Loucy (cell line): ENCODE results near the gene PTOV1.

Source experiments
- H2AFZ ChIP-seq: fragments of 200-600 bp; sonication (generic); 2 replicates; pipeline ENCODE4 v1.6.0; 2016; ENCODE audit warnings: antibody characterized with exemption, mild to moderate bottlenecking, low read length, moderate library complexity
- H3F3A ChIP-seq: fragments of 200-600 bp; 2 replicates; pipeline ENCODE4 v1.6.0; 2016; ENCODE audit warnings: antibody characterized with exemption, low read depth, mild to moderate bottlenecking
- H3K27me3 ChIP-seq: fragments of 200-600 bp; sonication (generic); 2 replicates; pipeline ENCODE4 v1.6.1; 2014; ENCODE audit warnings: low read length, mild to moderate bottlenecking; ENCODE audit not compliant: insufficient read depth, poor library complexity, severe bottlenecking
- H3K36me3 ChIP-seq: fragments of 200-600 bp; sonication (generic); 2 replicates; pipeline ENCODE4 v1.6.1; 2016; ENCODE audit warnings: low read length; ENCODE audit not compliant: insufficient read depth
- H3K4me1 ChIP-seq: fragments of 200-600 bp; sonication (generic); 2 replicates; pipeline ENCODE4 v1.5.1; 2014; ENCODE audit warnings: low read length, mild to moderate bottlenecking; ENCODE audit not compliant: insufficient read depth, poor library complexity, severe bottlenecking
- H3K4me2 ChIP-seq: fragments of 200-600 bp; sonication (generic); 2 replicates; pipeline ENCODE4 v1.6.0; 2014; ENCODE audit warnings: antibody characterized with exemption, low read length, low read depth, mild to moderate bottlenecking; ENCODE audit not compliant: poor library complexity, severe bottlenecking
- H3K4me3 ChIP-seq: fragments of 200-600 bp; sonication (generic); 2 replicates; pipeline ENCODE4 v1.5.1; 2014; ENCODE audit warnings: low read length, mild to moderate bottlenecking, mixed read lengths; ENCODE audit not compliant: poor library complexity, severe bottlenecking
- H3K79me2 ChIP-seq: fragments of 200-600 bp; sonication (generic); 2 replicates; pipeline ENCODE4 v1.6.1; 2014; ENCODE audit warnings: low read length; ENCODE audit not compliant: insufficient read depth
- H3K9ac ChIP-seq: fragments of 200-600 bp; sonication (generic); 2 replicates; pipeline ENCODE4 v1.6.0; 2014; ENCODE audit warnings: mild to moderate bottlenecking, low read depth, low read length, moderate library complexity; ENCODE audit not compliant: poor library complexity, severe bottlenecking
- H3K9me2 ChIP-seq: fragments of 200-600 bp; sonication (generic); replicated peaks from 2 replicates; pipeline ENCODE4 v1.6.1; 2016; ENCODE audit warnings: low read depth, low read length, mixed read lengths
- H3K9me3 ChIP-seq: fragments of 200-600 bp; sonication (generic); 2 replicates; pipeline ENCODE4 v1.6.1; 2014; ENCODE audit warnings: mild to moderate bottlenecking, antibody characterized with exemption, low read length, low read depth; ENCODE audit not compliant: insufficient read depth
- H4K20me1 ChIP-seq: fragments of 200-600 bp; sonication (generic); 2 replicates; pipeline ENCODE4 v1.6.0; 2014; ENCODE audit warnings: antibody characterized with exemption, low read length, mild to moderate bottlenecking; ENCODE audit not compliant: insufficient read depth, poor library complexity, severe bottlenecking
- CTCF ChIP-seq: fragments of 200-600 bp; sonication (generic); conservative IDR thresholded peaks from 2 replicates; pipeline ENCODE4 v1.5.1; 2014; ENCODE audit warnings: mild to moderate bottlenecking, antibody characterized with exemption, low read length
- EZH2phosphoT487 ChIP-seq: fragments of 200-600 bp; IDR thresholded peaks from 2 replicates; pipeline ENCODE4 v1.6.1; 2018; ENCODE audit warnings: antibody characterized with exemption, mild to moderate bottlenecking, moderate library complexity, borderline replicate concordance

Gene PTOV1

GRCh38 chr19:49889687-49890348 is 38.9 kb downstream of the PTOV1 start:
- no peaks in the 10 kb centered on the region; the same call in 1 of the 2 replicates for H3K36me3 ChIP-seq
- no peaks in the 10 kb centered on the region for H3K79me2 ChIP-seq
- no peak overlapping the region for H3K4me2 ChIP-seq
- H3K4me3 ChIP-seq: no peak overlapping the region
- no peaks in the 10 kb centered on the region for H3K27me3 ChIP-seq
- H2AFZ ChIP-seq: no peak overlapping the region
- H3K9ac ChIP-seq: no peak overlapping the region
- H3K9me3 ChIP-seq: no peaks in the 10 kb centered on the region
- H3K9me2 ChIP-seq: no peaks in the 10 kb centered on the region
- TF ChIP-seq EZH2phosphoT487 (no peak), CTCF (no peak)
- no peaks in the 10 kb centered on the region for H4K20me1 ChIP-seq
- no peaks in the 10 kb centered on the region for H3K4me1 ChIP-seq
- H3F3A ChIP-seq: no peaks in the 10 kb centered on the region

DNA sequence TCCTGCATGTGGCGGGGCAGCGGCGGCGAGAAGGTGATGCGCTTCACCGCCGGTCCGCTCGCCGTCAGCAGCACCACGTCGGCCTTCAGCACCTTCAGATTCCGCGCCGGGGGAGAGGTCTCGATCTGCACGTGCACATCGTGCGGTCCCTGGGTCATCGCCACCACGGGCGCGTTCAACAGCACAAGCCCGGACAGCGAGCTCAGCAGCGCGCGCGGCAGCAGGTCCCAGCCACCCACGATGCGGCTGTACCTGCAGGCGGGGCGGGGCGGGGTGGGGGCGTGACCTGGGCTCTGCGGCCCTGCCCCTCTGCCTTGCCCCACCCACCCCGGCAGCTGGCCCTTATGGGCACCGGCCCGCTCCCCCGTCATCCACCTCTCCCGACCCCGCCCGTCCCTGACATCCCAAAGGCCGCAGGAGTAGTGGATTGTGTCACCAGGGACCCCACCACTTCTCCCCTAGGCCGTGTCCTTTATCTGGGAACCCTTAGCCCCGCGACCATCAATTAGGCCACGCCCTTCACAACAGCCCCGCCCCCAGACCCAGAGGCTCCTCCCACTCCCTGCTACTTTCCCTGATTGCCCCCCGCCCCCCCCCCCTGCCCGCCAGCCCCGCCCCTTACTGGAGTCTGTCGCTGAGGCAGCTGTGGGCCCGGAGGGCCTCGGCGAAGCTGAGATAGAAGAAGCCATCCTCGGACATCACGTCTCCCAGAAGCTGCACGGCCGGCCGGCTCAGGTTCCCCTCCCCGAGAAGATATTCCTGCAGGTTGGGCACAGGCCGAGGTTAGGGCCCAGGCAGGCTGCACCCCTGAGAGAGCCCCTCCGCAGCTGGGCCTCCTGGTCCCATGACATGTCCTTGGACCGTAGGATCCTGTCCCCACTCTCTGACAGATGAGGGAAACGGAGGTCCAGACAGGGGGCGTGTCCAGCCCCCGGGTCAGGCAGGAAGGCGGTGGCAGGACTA is 39.7 kb downstream of the PTOV1 start:
- H3F3A ChIP-seq: no peaks in the 10 kb centered on the region
- H3K9ac ChIP-seq: no peak overlapping the region
- H3K9me2 ChIP-seq: no peaks in the 10 kb centered on the region
- H3K4me3 ChIP-seq: no peak overlapping the region
- no peaks in the 10 kb centered on the region for H4K20me1 ChIP-seq
- H3K27me3 ChIP-seq: no peaks in the 10 kb centered on the region
- H2AFZ ChIP-seq: no peak overlapping the region
- H3K79me2 ChIP-seq: no peaks in the 10 kb centered on the region
- no peaks in the 10 kb centered on the region for H3K36me3 ChIP-seq
- H3K9me3 ChIP-seq: no peaks in the 10 kb centered on the region
- H3K4me2 ChIP-seq: no peak overlapping the region
- no peak for TF ChIP-seq CTCF
- TF ChIP-seq EZH2phosphoT487: no peak
- peaks cover 1% of the 10 kb centered on the region for H3K4me1 ChIP-seq

- Histone ChIP-seq H3K27me3 (no peaks in the 10 kb centered on the region), H3K9ac (no peak overlapping the region), H3K36me3 (no peaks in the 10 kb centered on the region), H3K9me2 (no peaks in the 10 kb centered on the region), H3F3A (no peaks in the 10 kb centered on the region), H3K9me3 (no peaks in the 10 kb centered on the region), H3K4me2 (no peak overlapping the region), H3K4me1 (peaks cover 9% of the 10 kb centered on the region), H3K4me3 (no peak overlapping the region), H4K20me1 (no peaks in the 10 kb centered on the region), H3K79me2 (no peaks in the 10 kb centered on the region), H2AFZ (no peak overlapping the region)
- no peak for TF ChIP-seq CTCF
- no peak for TF ChIP-seq EZH2phosphoT487
Observed at GRCh38 chr19:49891393-49891792, 40.4 kb downstream of the PTOV1 start.
